Coronary artery (tissue), 2 donors: Measurements from ENCODE around the gene GLB1L3.

Experiments
- DNase-seq: peaks from one replicate; pipeline ENCODE4 v3.0.0-alpha.2; 2017; ENCODE audit warnings: low spot score
- H3K27ac ChIP-seq, 2 donors: fragments of 200-600 bp; sonication (generic); one replicate each; pipeline ENCODE4 v1.5.1; 2016 to 2019
- H3K4me3 ChIP-seq: fragments of 200-600 bp; sonication (generic); 2 replicates; pipeline ENCODE4 v1.5.1; 2016; ENCODE audit warnings: mild to moderate bottlenecking, moderate library complexity
- CTCF ChIP-seq: fragments of 200-600 bp; sonication (generic); IDR thresholded peaks from one replicate; pipeline ENCODE4 v1.5.1; 2019; ENCODE audit warnings: antibody characterized with exemption

GLB1L3 gene

DNA sequence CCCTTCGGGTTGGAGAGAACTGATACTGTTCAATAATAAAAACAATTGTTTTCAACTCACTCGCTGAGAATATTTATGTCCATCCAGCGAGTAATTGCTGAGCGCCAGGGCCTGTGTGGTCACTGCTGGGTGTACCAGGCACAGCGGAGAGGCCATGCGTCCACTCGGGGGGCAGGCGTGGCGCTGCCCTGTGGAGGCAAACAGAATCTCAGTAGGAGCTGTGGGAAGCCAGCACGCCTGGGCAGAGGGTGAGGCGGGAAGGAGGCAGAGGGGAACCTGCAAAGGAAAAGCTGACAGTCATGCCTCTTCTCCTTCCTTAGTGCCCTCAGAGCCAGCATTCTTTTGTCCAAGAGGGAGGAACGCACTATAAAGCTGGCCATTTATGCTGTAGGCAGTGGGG, 11.4 kb downstream of the GLB1L3 start:
- no peak overlapping the region for H3K4me3 ChIP-seq
- DNase-seq, result no peak
- H3K27ac ChIP-seq, result no peak overlapping the region
- no peak for TF ChIP-seq CTCF

GRCh38 chr11:134288486-134288885, 12.3 kb downstream of the GLB1L3 start:
- no peak for DNase-seq
- TF ChIP-seq CTCF, result no peak
- H3K4me3 ChIP-seq, result no peak overlapping the region
- no peak overlapping the region for H3K27ac ChIP-seq

GRCh38 chr11:134289167-134289566, 13.0 kb downstream of the GLB1L3 start:
- no peak for DNase-seq
- H3K4me3 ChIP-seq, result no peak overlapping the region
- no peak overlapping the region for H3K27ac ChIP-seq
- no peak for TF ChIP-seq CTCF

GRCh38 chr11:134289789-134290188, 13.6 kb downstream of the GLB1L3 start:
- TF ChIP-seq CTCF, result no peak
- Histone ChIP-seq H3K27ac (no peak overlapping the region), H3K4me3 (peak overlapping the region; percentile 30)
- DNase-seq, result no peak

DNA sequence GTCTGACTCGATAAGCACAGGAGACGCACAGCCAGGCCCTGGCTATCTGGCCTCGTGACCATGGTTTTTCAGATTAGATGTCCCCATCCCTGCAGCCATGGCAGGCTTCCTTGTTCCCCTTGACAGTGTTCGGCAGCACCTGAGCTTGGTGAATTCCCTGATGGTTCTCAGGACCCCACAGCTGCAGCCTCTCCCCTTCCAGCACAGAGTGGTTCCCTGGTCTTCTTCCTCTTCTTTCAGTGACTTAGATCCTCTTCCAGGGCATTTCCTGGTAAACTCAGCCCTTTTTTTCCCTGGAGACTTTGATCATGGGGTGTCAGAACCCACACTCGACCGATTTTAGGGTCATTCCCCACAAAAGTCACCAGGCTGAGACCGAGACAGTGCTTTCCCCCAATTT, 14.5 kb downstream of the GLB1L3 start:
- Histone ChIP-seq H3K4me3 (no peak overlapping the region), H3K27ac (no peak overlapping the region)
- no peak for TF ChIP-seq CTCF
- no peak for DNase-seq

DNA sequence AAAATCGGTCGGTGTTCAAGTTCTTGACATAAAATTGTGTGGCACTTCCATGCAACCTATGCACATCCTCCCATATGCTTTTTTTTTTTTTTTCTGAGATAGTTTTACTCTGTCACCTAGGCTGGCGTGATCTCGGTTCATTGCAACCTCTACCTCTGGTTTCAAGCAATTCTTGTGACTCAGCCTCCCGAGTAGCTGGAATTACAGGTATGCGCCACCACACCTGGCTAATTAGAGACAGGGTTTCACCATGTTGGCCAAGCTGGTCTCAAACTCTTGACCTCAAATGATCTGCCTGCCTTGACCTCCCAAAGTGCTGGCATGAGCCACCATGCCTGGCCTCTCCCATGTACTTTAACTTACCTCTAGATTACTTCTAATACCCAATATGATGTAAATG, 15.0 kb downstream of the GLB1L3 start:
- Histone ChIP-seq H3K27ac (no peak overlapping the region), H3K4me3 (no peak overlapping the region)
- DNase-seq, result no peak
- TF ChIP-seq CTCF, result no peak

DNA sequence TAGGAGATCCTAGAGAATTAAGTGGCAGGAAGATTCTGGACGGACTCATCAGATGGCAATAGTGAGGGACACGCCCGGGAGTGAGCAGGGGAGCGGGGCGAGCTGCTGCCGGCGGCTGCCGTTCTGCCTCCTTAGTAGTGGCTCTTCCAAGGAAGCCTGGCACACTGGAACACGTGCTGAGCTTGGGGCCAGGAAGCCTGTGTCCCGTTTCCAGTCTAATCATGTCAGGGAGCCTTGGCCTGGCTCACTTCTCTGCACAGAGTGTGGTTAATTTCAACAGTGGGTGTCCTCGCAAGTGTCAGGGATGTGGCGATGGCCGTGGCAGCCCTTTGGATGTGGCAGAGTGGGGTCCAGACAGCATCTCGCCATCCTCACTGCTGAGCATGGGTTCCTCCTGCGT, 16.5 kb downstream of the GLB1L3 start:
- H3K4me3 ChIP-seq, result no peak overlapping the region
- no peak overlapping the region for H3K27ac ChIP-seq
- TF ChIP-seq CTCF, result no peak
- DNase-seq, result no peak
